Omental fat pad (tissue), 4 donors: ENCODE data around the gene PTPRD. TPM values are rescaled to one million over a fixed set of nuclear protein-coding genes. Genes with fewer than 3 reads are reported as not detected.

Source experiments
- ATAC-seq: fragments of 150-250 bp; one replicate; pipeline ENCODE4 v1.9.1; 2016; ENCODE audit warnings: mild to moderate bottlenecking, moderate library complexity; ENCODE audit not compliant: low FRiP score
- DNase-seq: peaks from one replicate; pipeline ENCODE4 v3.0.0-alpha.2; 2019; ENCODE audit warnings: low spot score
- total RNA-seq, 4 donors: library from RNA; depleted of rRNA; stranded (reverse); fragments of >200 nt; gene quantifications; one replicate each; pipeline ENCODE4 v1.1.0, GENCODE V29; 2016
- TF ChIP-seq, protein P1 (sequence below), 3 donors: fragments of 450-650 bp; IDR thresholded peaks; one replicate each; pipeline ENCODE4 v1.5.1; 2016 to 2017; ENCODE audit warnings: antibody characterized with exemption in 3 of 3, mild to moderate bottlenecking in 3 of 3, moderate library complexity in 2 of 3

Gene PTPRD
- total RNA-seq, 4 donors from 2014 or later, result 3.5 to 34.2 (median 11.2) TPM

GRCh38 chr9:8812888-8813287, 1799.9 kb downstream of the PTPRD start:
- ATAC-seq, result no peak
- TF ChIP-seq, protein P1, sequence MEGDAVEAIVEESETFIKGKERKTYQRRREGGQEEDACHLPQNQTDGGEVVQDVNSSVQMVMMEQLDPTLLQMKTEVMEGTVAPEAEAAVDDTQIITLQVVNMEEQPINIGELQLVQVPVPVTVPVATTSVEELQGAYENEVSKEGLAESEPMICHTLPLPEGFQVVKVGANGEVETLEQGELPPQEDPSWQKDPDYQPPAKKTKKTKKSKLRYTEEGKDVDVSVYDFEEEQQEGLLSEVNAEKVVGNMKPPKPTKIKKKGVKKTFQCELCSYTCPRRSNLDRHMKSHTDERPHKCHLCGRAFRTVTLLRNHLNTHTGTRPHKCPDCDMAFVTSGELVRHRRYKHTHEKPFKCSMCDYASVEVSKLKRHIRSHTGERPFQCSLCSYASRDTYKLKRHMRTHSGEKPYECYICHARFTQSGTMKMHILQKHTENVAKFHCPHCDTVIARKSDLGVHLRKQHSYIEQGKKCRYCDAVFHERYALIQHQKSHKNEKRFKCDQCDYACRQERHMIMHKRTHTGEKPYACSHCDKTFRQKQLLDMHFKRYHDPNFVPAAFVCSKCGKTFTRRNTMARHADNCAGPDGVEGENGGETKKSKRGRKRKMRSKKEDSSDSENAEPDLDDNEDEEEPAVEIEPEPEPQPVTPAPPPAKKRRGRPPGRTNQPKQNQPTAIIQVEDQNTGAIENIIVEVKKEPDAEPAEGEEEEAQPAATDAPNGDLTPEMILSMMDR (IDR thresholded peaks at IDR 0.05), result no peak
- no peak for DNase-seq

- ATAC-seq (no peak), DNase-seq (no peak)
- TF ChIP-seq, protein P1 (IDR thresholded peaks at IDR 0.05), result no peak
Measured at GRCh38 chr9:8809741-8810140, 1803.1 kb downstream of the PTPRD start.

DNA sequence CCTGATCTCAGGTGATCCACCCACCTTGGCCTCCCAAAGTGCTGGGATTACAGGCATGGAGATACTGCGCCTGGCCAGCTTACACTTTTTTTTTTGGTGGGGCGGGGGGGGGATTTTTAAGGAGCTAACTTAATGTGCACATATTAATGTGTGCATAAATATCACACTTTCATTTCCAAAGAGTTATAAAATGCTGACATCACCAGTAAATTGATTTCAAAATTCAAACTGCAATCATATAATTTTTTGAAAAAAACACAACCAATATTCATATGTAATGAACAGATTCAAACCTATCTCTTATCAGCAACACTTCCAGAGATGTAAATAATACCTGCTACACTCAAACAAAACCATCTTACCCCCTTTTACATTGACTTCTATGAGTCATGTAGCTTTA, 1806.7 kb downstream of the PTPRD start:
- TF ChIP-seq, protein P1 (IDR thresholded peaks at IDR 0.05), result no peak
- DNase-seq (no peak), ATAC-seq (no peak)

DNA sequence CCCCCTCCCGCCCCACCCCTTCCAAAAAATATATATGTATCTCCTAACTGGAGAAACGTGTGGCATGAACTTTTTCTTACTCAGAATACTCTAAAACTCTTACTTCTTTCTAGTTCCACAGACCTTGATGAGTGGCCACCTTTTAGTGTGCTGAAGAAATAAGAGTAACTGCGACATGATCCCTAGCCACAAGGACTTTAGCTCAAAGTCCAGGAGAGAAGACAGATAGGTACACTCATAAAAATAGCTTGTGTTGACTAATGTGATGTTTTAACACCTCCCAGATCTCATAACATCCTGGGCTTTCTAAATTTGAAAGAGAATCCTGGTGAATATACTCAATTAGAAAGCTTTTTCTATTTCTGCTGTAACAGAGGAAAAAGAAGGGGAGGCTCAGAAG, 1808.2 kb downstream of the PTPRD start:
- DNase-seq (no peak), ATAC-seq (no peak)
- TF ChIP-seq, protein P1 (IDR thresholded peaks at IDR 0.05), result no peak

GRCh38 chr9:8802242-8802641, 1810.6 kb downstream of the PTPRD start:
- ATAC-seq (no peak), DNase-seq (no peak)
- TF ChIP-seq, protein P1 (IDR thresholded peaks at IDR 0.05), result no peak

DNA sequence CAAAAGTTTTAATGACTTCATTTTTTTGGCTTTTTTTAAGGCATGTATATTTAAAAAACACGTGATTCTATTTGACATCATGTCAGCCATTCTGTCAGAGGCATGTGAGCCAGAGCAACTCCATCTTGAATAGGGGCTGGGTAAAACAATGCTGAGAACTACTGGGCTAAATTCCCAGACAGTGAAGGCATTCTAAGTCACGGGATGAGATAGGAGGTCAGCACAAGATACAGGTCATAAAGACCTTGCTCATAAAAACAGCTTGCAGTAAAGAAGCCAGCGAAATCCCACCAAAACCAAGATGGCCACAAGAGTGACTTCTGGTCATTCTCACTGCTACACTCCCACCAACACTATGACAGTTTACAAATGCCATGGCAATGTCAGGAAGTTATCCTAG, 1812.6 kb downstream of the PTPRD start:
- TF ChIP-seq, protein P1 (IDR thresholded peaks at IDR 0.05), result no peak
- DNase-seq (no peak), ATAC-seq (no peak)

DNA sequence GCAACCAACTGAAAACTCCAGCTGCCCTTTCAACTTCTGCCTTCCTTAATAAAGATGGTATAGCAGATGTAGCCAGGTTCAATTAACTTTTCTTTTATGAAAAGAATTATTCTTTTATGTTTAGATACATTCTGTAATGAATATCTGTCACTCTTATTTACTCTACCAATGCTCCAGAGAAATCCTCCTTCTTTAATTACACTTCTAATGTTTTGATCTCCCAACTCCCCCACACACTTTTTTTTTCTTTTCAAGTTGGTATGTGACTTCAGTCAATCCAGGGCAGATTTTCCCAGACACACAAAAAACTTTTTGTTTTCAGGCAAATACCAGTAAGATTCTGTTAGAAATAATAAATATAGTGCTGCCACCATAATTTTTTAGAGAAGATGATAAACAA, 1813.2 kb downstream of the PTPRD start:
- TF ChIP-seq, protein P1 (IDR thresholded peaks at IDR 0.05), result no peak
- no peak for ATAC-seq
- no peak for DNase-seq
